HUES6 (cell line): ENCODE results near the gene C4A.
"Not testable (repeated sequence)": the region's sequence is repeated elsewhere in the genome, so short reads cannot be mapped to it uniquely, and the experiment has no call there.

Experiments
- H3K27ac ChIP-seq: 2 replicates; pipeline ENCODE4 v1.7.0; 2013; ENCODE audit warnings: low read depth, mild to moderate bottlenecking, low read length, inconsistent platforms
- H3K27me3 ChIP-seq: 2 replicates; pipeline ENCODE4 v1.6.1; 2013; ENCODE audit warnings: low read length; ENCODE audit not compliant: control insufficient read depth, insufficient read depth
- H3K36me3 ChIP-seq: 2 replicates; pipeline ENCODE4 v1.6.1; 2013; ENCODE audit warnings: low read length; ENCODE audit not compliant: control insufficient read depth, insufficient read depth
- H3K4me1 ChIP-seq: 2 replicates; pipeline ENCODE4 v1.6.1; 2013; ENCODE audit warnings: low read length; ENCODE audit not compliant: control insufficient read depth, insufficient read depth
- H3K4me3 ChIP-seq: 2 replicates; pipeline ENCODE4 v1.5.1; 2013; ENCODE audit warnings: low read depth, low read length
- H3K9ac ChIP-seq: one replicate; pipeline ENCODE4 v1.6.1; 2013; ENCODE audit warnings: mild to moderate bottlenecking, low read length
- H3K9me3 ChIP-seq: 2 replicates; pipeline ENCODE4 v1.6.1; 2013; ENCODE audit warnings: low read depth, low read length; ENCODE audit not compliant: control insufficient read depth, insufficient read depth

C4A gene

GRCh38 chr6:32037598-32038524 is 56.0 kb downstream of the C4A start, which contains the start of gene CYP21A2:
Gene CYP21A2, plus strand, starts transcription at chr6:32038415. Its CDS starts 8 bp downstream, at chr6:32038423.
- not testable (repeated sequence) for H3K9ac ChIP-seq, H3K27ac ChIP-seq, H3K4me3 ChIP-seq, H3K27me3 ChIP-seq, H3K36me3 ChIP-seq, H3K9me3 ChIP-seq, H3K4me1 ChIP-seq

GRCh38 chr6:32038878-32039277 is 57.0 kb downstream of the C4A start:
- not testable (repeated sequence) for H3K27ac ChIP-seq, H3K9me3 ChIP-seq, H3K9ac ChIP-seq, H3K36me3 ChIP-seq, H3K4me3 ChIP-seq, H3K4me1 ChIP-seq, H3K27me3 ChIP-seq

DNA sequence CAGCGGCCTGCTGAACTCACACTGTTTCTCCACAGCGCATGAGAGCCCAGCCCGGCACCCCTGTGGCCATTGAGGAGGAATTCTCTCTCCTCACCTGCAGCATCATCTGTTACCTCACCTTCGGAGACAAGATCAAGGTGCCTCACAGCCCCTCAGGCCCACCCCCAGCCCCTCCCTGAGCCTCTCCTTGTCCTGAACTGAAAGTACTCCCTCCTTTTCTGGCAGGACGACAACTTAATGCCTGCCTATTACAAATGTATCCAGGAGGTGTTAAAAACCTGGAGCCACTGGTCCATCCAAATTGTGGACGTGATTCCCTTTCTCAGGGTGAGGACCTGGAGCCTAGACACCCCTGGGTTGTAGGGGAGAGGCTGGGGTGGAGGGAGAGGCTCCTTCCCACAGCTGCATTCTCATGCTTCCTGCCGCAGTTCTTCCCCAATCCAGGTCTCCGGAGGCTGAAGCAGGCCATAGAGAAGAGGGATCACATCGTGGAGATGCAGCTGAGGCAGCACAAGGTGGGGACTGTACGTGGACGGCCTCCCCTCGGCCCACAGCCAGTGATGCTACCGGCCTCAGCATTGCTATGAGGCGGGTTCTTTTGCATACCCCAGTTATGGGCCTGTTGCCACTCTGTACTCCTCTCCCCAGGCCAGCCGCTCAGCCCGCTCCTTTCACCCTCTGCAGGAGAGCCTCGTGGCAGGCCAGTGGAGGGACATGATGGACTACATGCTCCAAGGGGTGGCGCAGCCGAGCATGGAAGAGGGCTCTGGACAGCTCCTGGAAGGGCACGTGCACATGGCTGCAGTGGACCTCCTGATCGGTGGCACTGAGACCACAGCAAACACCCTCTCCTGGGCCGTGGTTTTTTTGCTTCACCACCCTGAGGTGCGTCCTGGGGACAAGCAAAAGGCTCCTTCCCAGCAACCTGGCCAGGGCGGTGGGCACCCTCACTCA is 57.7 kb downstream of the C4A start:
- H3K4me3 ChIP-seq, H3K27me3 ChIP-seq, H3K27ac ChIP-seq, H3K4me1 ChIP-seq, H3K9ac ChIP-seq, H3K9me3 ChIP-seq, H3K36me3 ChIP-seq: not testable (repeated sequence)

DNA sequence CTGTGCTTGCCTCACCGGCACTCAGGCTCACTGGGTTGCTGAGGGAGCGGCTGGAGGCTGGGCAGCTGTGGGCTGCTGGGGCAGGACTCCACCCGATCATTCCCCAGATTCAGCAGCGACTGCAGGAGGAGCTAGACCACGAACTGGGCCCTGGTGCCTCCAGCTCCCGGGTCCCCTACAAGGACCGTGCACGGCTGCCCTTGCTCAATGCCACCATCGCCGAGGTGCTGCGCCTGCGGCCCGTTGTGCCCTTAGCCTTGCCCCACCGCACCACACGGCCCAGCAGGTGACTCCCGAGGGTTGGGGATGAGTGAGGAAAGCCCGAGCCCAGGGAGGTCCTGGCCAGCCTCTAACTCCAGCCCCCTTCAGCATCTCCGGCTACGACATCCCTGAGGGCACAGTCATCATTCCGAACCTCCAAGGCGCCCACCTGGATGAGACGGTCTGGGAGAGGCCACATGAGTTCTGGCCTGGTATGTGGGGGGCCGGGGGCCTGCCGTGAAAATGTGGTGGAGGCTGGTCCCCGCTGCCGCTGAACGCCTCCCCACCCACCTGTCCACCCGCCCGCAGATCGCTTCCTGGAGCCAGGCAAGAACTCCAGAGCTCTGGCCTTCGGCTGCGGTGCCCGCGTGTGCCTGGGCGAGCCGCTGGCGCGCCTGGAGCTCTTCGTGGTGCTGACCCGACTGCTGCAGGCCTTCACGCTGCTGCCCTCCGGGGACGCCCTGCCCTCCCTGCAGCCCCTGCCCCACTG is 58.6 kb downstream of the C4A start:
- H3K9me3 ChIP-seq, H3K9ac ChIP-seq, H3K4me3 ChIP-seq, H3K27ac ChIP-seq, H3K4me1 ChIP-seq, H3K27me3 ChIP-seq, H3K36me3 ChIP-seq: not testable (repeated sequence)

- not testable (repeated sequence) for H3K4me3 ChIP-seq, H3K9ac ChIP-seq, H3K36me3 ChIP-seq, H3K27me3 ChIP-seq, H3K4me1 ChIP-seq, H3K9me3 ChIP-seq, H3K27ac ChIP-seq
Measured at GRCh38 chr6:32041050-32041321, 59.1 kb downstream of the C4A start.

DNA sequence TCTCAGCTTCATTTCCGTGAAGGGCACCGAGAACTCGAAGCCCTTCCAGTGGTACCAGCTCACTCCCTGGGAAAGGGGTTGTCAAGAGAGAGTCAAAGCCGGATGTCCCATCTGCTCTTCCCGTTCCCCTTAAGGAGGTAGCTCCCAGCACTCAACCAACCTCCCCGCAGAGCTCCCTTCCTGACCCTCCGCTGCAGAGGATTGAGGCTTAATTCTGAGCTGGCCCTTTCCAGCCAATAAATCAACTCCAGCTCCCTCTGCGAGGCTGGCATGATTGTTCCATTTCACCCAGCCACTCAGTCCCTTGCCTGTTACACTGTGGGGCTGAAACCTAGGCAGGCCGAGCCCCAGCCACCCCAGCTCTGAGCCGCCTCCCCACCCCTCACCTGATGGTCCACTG is 59.5 kb downstream of the C4A start:
- H3K4me1 ChIP-seq, H3K9me3 ChIP-seq, H3K27me3 ChIP-seq, H3K4me3 ChIP-seq, H3K9ac ChIP-seq, H3K27ac ChIP-seq, H3K36me3 ChIP-seq: not testable (repeated sequence)

DNA sequence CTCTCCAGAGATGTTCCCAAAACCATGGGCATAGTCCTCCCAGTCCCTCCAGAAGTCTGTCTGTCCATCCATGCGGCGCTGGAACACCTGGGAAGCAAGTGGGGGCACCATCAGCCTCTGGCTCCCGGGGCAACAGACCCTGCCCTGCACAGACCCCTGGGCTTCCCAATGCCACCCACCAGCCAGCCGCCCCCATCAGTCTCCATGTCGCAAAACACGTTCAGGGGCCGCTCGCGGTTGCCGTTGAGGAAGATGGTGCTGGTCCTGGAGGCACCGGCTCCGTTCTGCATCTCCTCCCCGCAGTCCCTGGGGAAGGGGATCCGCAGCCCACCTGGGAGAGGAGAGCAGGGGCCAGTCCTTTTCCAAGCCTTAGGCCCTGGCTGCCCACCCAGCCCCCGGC is 60.4 kb downstream of the C4A start:
- H3K36me3 ChIP-seq, H3K27ac ChIP-seq, H3K27me3 ChIP-seq, H3K9me3 ChIP-seq, H3K4me3 ChIP-seq, H3K9ac ChIP-seq: not testable (repeated sequence)
- peaks cover 11% of the 10 kb centered on the region for H3K4me1 ChIP-seq

GRCh38 chr6:32043589-32044380 is 61.9 kb downstream of the C4A start:
- H3K9ac ChIP-seq, H3K9me3 ChIP-seq, H3K36me3 ChIP-seq, H3K4me3 ChIP-seq, H3K27ac ChIP-seq, H3K27me3 ChIP-seq: not testable (repeated sequence)
- H3K4me1 ChIP-seq: peaks cover 22% of the 10 kb centered on the region

- not testable (repeated sequence) for H3K9me3 ChIP-seq, H3K9ac ChIP-seq, H3K4me3 ChIP-seq, H3K27me3 ChIP-seq, H3K27ac ChIP-seq, H3K36me3 ChIP-seq
- peaks cover 22% of the 10 kb centered on the region for H3K4me1 ChIP-seq
Measured at GRCh38 chr6:32044916-32045315, 63.1 kb downstream of the C4A start.

DNA sequence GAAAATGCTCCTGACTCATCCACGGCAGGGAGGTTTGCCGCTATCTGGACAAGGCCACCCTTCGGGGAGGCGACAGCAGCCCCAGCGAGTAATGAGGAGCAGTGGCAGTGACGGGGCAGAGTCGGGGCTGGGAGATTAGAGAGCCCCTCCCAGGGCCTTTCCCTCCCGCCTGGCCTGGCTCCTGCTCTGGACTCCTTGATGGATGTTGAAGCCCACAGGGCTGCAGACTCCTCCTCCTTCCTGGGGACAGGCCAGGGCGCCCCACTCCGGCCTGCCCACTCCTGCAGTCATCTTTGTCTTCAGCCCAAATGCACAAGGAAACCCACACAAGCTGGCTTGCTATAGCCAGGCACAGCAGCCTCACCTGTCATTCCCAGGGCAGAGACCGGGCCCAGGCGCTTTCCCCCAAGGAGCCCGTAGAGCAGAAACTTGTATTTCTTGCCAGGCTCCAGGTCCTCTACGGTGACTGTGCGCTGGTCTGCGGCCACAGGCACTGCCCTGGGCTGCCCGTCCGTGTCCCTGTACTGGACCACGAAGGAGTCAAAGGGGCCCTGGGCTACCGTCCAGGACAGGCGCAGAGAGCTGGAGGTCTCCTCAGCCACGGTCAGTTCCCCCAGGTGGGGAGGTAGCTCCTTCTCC is 64.1 kb downstream of the C4A start:
- no peaks in the 10 kb centered on the region; the same call in 1 of the 2 replicates for H3K27me3 ChIP-seq
- H3K4me3 ChIP-seq: no peak overlapping the region
- no peaks in the 10 kb centered on the region for H3K36me3 ChIP-seq
- no peaks in the 10 kb centered on the region for H3K9me3 ChIP-seq
- peaks cover 22% of the 10 kb centered on the region for H3K4me1 ChIP-seq
- no peak overlapping the region for H3K9ac ChIP-seq
- peak overlapping the region; percentile 6; the same call in 1 of the 2 replicates for H3K27ac ChIP-seq
